Measurements from ENCODE around the gene PTGDS. TPM values are rescaled to one million over a fixed set of nuclear protein-coding genes. Genes with fewer than 3 reads are reported as not detected.

PTGDS gene
- total RNA-seq, 1 donor from 2014 or later: 5.0 TPM

DNA sequence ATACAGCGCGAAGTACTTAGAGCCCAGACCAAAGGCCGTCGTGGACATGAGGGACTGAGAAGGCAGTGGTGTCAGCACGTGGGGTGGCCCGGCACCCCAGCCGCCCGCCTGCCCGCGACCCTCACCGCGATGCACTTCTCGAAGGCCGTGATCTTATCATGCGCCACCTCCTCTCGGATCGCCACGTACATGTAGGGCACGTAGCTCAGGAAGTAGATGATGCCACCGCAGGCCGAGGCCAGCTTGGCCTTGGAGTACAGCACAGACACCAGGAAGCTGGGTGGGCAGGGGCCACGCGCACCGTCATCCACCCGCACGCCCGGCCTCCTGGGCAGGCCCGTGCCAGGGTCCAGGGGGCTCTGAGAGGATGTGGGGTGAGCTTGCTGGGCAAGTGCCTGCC is 39.8 kb downstream of the PTGDS start:
- no peak for FAIRE-seq
- Histone ChIP-seq H2AFZ (ENCODE audit: low read depth, low read length) (no peak overlapping the region), H3K9me3 (ENCODE audit: insufficient read depth, low read depth, low read length) (no peaks in the 10 kb centered on the region), H3K4me3 (ENCODE audit: insufficient read depth, low read depth, low read length) (no peak overlapping the region), H3K27me3 (ENCODE audit: insufficient read depth, low read length) (no peaks in the 10 kb centered on the region), H3K4me1 (ENCODE audit: insufficient read depth, low read length) (no peaks in the 10 kb centered on the region), H3K79me2 (ENCODE audit: insufficient read depth, low read length) (no peaks in the 10 kb centered on the region), H3K36me3 (ENCODE audit: insufficient read depth, low read length) (no peaks in the 10 kb centered on the region), H3K27ac (ENCODE audit: low read depth, low read length) (no peak overlapping the region), H3K4me2 (ENCODE audit: low read length) (no peak overlapping the region), H3K9ac (ENCODE audit: low read length) (no peak overlapping the region), H4K20me1 (ENCODE audit: insufficient read depth, low read length) (no peaks in the 10 kb centered on the region)
- H3K9me3 Mint-ChIP-seq (ENCODE audit: unreplicated experiment): no peaks in the 10 kb centered on the region
- TF ChIP-seq, protein P1, sequence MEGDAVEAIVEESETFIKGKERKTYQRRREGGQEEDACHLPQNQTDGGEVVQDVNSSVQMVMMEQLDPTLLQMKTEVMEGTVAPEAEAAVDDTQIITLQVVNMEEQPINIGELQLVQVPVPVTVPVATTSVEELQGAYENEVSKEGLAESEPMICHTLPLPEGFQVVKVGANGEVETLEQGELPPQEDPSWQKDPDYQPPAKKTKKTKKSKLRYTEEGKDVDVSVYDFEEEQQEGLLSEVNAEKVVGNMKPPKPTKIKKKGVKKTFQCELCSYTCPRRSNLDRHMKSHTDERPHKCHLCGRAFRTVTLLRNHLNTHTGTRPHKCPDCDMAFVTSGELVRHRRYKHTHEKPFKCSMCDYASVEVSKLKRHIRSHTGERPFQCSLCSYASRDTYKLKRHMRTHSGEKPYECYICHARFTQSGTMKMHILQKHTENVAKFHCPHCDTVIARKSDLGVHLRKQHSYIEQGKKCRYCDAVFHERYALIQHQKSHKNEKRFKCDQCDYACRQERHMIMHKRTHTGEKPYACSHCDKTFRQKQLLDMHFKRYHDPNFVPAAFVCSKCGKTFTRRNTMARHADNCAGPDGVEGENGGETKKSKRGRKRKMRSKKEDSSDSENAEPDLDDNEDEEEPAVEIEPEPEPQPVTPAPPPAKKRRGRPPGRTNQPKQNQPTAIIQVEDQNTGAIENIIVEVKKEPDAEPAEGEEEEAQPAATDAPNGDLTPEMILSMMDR (IDR thresholded peaks at IDR 0.05; ENCODE audit: insufficient read depth, low read depth, low read length): no peak
- no peak for TF ChIP-seq EZH2 (IDR thresholded peaks at IDR 0.05; ENCODE audit: insufficient read depth, low read length)
- peaks cover 8% of the 10 kb centered on the region for H3K36me3 Mint-ChIP-seq (ENCODE audit: low read depth, unreplicated experiment)
- H3K4me1 Mint-ChIP-seq (ENCODE audit: low read depth, unreplicated experiment): no peaks in the 10 kb centered on the region
- no peak for DNase-seq (ENCODE audit: low read depth)
- peaks cover 3% of the 10 kb centered on the region for H3K27me3 Mint-ChIP-seq (ENCODE audit: low read depth, unreplicated experiment)
- no peak overlapping the region for H3K4me3 Mint-ChIP-seq (ENCODE audit: unreplicated experiment)
- no peak overlapping the region for H3K27ac Mint-ChIP-seq (ENCODE audit: unreplicated experiment)

GRCh38 chr9:137017791-137018497 is 40.6 kb downstream of the PTGDS start:
- Histone ChIP-seq H3K4me2 (ENCODE audit: low read length) (no peak overlapping the region), H3K27me3 (ENCODE audit: insufficient read depth, low read length) (no peaks in the 10 kb centered on the region), H3K4me3 (ENCODE audit: insufficient read depth, low read depth, low read length) (no peak overlapping the region), H2AFZ (ENCODE audit: low read depth, low read length) (no peak overlapping the region), H3K4me1 (ENCODE audit: insufficient read depth, low read length) (no peaks in the 10 kb centered on the region), H3K9me3 (ENCODE audit: insufficient read depth, low read depth, low read length) (no peaks in the 10 kb centered on the region), H4K20me1 (ENCODE audit: insufficient read depth, low read length) (no peaks in the 10 kb centered on the region), H3K9ac (ENCODE audit: low read length) (no peak overlapping the region), H3K79me2 (ENCODE audit: insufficient read depth, low read length) (no peaks in the 10 kb centered on the region), H3K36me3 (ENCODE audit: insufficient read depth, low read length) (no peaks in the 10 kb centered on the region), H3K27ac (ENCODE audit: low read depth, low read length) (no peak overlapping the region)
- FAIRE-seq (no peak), DNase-seq (ENCODE audit: low read depth) (no peak)
- Mint-ChIP-seq H3K27me3 (ENCODE audit: low read depth, unreplicated experiment) (peaks cover 3% of the 10 kb centered on the region), H3K9me3 (ENCODE audit: unreplicated experiment) (no peaks in the 10 kb centered on the region), H3K36me3 (ENCODE audit: low read depth, unreplicated experiment) (peaks cover 8% of the 10 kb centered on the region), H3K4me1 (ENCODE audit: low read depth, unreplicated experiment) (no peaks in the 10 kb centered on the region), H3K4me3 (ENCODE audit: unreplicated experiment) (no peak overlapping the region), H3K27ac (ENCODE audit: unreplicated experiment) (no peak overlapping the region)
- no peak for TF ChIP-seq EZH2 (IDR thresholded peaks at IDR 0.05; ENCODE audit: insufficient read depth, low read length)
- TF ChIP-seq, protein P1 (IDR thresholded peaks at IDR 0.05; ENCODE audit: insufficient read depth, low read depth, low read length): no peak
